ENCODE results near the gene RRP1B. TPM values are rescaled to one million over a fixed set of nuclear protein-coding genes. Genes with fewer than 3 reads are reported as not detected.

Gene RRP1B
- total RNA-seq, 1 donor: 17.4 TPM

DNA sequence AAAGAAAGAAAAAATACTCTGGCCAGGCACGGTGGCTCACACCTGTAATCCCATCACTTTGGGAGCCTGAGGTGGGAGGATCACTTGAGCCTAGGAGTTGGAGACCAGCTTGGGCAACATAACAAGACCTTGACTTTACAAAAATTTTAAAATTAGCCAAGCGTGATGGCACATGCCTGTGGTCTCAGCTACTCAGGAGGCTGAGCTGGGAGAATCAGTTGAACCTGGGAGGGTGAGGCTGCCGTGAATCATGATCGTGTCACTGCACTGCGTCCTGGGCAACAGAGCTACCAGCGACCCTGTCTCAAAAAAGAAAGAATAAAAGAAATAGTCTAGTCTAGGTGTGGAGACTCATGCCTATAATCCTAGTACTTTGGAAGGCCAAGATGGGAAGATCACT lies 22.3 kb downstream of the RRP1B start:
- H3K4me2 ChIP-seq (ENCODE audit: insufficient read depth, low read length): no peak overlapping the region
- TF ChIP-seq, protein P1, sequence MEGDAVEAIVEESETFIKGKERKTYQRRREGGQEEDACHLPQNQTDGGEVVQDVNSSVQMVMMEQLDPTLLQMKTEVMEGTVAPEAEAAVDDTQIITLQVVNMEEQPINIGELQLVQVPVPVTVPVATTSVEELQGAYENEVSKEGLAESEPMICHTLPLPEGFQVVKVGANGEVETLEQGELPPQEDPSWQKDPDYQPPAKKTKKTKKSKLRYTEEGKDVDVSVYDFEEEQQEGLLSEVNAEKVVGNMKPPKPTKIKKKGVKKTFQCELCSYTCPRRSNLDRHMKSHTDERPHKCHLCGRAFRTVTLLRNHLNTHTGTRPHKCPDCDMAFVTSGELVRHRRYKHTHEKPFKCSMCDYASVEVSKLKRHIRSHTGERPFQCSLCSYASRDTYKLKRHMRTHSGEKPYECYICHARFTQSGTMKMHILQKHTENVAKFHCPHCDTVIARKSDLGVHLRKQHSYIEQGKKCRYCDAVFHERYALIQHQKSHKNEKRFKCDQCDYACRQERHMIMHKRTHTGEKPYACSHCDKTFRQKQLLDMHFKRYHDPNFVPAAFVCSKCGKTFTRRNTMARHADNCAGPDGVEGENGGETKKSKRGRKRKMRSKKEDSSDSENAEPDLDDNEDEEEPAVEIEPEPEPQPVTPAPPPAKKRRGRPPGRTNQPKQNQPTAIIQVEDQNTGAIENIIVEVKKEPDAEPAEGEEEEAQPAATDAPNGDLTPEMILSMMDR (IDR thresholded peaks at IDR 0.05; ENCODE audit: extremely low read depth, low read depth, low read length): no peak
- H3K27ac ChIP-seq (ENCODE audit: low read depth, low read length): no peak overlapping the region
- H3K4me3 ChIP-seq (ENCODE audit: insufficient read depth, low read length): no peak overlapping the region
- no peaks in the 10 kb centered on the region for H4K20me1 ChIP-seq (ENCODE audit: insufficient read depth, low read length)
- H3K79me2 ChIP-seq (ENCODE audit: insufficient read depth, low read length): peaks cover 3% of the 10 kb centered on the region
- no peak for DNase-seq (ENCODE audit: insufficient read length, low spot score, missing footprints)
- no peaks in the 10 kb centered on the region for H3K4me1 ChIP-seq (ENCODE audit: insufficient read depth, low read length)
- peaks cover 52% of the 10 kb centered on the region for H3K36me3 ChIP-seq (ENCODE audit: insufficient read depth, low read length)
- no peaks in the 10 kb centered on the region for H3K9me3 ChIP-seq (ENCODE audit: low read depth, low read length)
- H3K27me3 ChIP-seq (ENCODE audit: insufficient read depth, low read length): no peaks in the 10 kb centered on the region
- no peak overlapping the region for H2AFZ ChIP-seq (ENCODE audit: low read length)

DNA sequence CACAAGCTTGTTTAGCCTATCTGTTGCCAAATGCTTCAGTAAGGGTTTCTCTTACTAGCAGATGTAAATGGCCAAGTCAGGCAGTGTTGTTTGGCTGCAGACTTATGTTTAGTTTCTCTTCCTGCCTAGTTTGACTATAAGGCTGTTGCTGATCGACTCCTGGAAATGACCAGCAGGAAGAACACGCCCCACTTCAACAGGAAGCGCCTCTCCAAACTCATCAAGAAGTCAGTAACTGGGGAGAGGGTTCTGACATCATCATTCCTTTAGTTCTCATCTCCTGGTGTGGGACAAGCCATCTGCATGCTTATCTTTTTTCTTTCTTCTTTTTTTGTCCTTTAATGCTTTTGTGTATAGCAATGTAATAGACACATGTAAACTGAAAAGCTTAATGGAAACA lies 25.1 kb downstream of the RRP1B start:
- H3K27ac ChIP-seq (ENCODE audit: low read depth, low read length): no peak overlapping the region
- no peak overlapping the region for H2AFZ ChIP-seq (ENCODE audit: low read length)
- H3K4me1 ChIP-seq (ENCODE audit: insufficient read depth, low read length): no peaks in the 10 kb centered on the region
- H3K79me2 ChIP-seq (ENCODE audit: insufficient read depth, low read length): no peaks in the 10 kb centered on the region
- H3K36me3 ChIP-seq (ENCODE audit: insufficient read depth, low read length): peaks cover 60% of the 10 kb centered on the region
- no peaks in the 10 kb centered on the region for H4K20me1 ChIP-seq (ENCODE audit: insufficient read depth, low read length)
- DNase-seq (ENCODE audit: insufficient read length, low spot score, missing footprints): peak; percentile 58
- no peaks in the 10 kb centered on the region for H3K9me3 ChIP-seq (ENCODE audit: low read depth, low read length)
- no peaks in the 10 kb centered on the region for H3K27me3 ChIP-seq (ENCODE audit: insufficient read depth, low read length)
- no peak overlapping the region for H3K4me3 ChIP-seq (ENCODE audit: insufficient read depth, low read length)
- no peak overlapping the region for H3K4me2 ChIP-seq (ENCODE audit: insufficient read depth, low read length)
- TF ChIP-seq, protein P1 (IDR thresholded peaks at IDR 0.05; ENCODE audit: extremely low read depth, low read depth, low read length): no peak

DNA sequence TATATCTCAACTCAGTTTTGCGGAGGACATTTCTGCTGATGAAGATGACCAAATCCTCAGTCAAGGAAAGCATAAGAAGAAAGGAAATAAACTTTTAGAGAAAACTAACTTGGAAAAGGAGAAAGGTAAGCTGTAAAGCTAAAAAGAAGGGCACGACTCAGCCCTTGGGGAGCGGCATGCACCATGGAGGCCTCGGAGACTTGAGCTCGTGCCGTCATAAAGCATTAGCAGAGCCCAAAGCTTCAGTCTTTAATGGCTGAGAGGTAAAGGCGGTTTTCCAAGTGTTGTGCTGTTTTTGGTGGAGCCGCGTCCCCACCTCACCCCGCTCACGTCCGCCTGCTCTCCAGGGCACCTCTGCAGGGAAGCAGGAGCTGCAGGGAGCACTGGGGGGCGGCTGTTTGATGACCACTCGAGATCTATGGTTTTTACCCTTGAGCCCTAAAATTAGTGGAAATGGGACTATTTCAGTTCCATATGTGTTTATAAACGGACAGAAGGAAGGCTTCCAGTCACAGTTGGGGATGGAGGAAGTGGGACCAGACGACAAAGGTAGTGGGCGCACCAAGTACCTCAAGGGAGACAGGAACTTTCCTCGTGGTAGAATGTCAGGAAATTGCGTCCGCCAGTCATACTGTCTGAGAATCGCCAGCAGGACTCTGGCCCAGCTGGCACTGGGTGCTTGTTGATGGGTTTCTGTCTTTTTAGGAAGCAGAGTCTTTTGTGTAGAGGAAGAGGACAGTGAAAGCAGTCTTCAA lies 27.6 kb downstream of the RRP1B start:
- no peak overlapping the region for H2AFZ ChIP-seq (ENCODE audit: low read length)
- no peak overlapping the region for H3K4me3 ChIP-seq (ENCODE audit: insufficient read depth, low read length)
- H3K36me3 ChIP-seq (ENCODE audit: insufficient read depth, low read length): peaks cover 72% of the 10 kb centered on the region
- no peaks in the 10 kb centered on the region for H3K79me2 ChIP-seq (ENCODE audit: insufficient read depth, low read length)
- H3K4me2 ChIP-seq (ENCODE audit: insufficient read depth, low read length): no peak overlapping the region
- no peaks in the 10 kb centered on the region for H3K27me3 ChIP-seq (ENCODE audit: insufficient read depth, low read length)
- DNase-seq (ENCODE audit: insufficient read length, low spot score, missing footprints): peak; percentile 69
- no peaks in the 10 kb centered on the region for H3K9me3 ChIP-seq (ENCODE audit: low read depth, low read length)
- TF ChIP-seq, protein P1 (IDR thresholded peaks at IDR 0.05; ENCODE audit: extremely low read depth, low read depth, low read length): no peak
- no peaks in the 10 kb centered on the region for H4K20me1 ChIP-seq (ENCODE audit: insufficient read depth, low read length)
- no peaks in the 10 kb centered on the region for H3K4me1 ChIP-seq (ENCODE audit: insufficient read depth, low read length)
- no peak overlapping the region for H3K27ac ChIP-seq (ENCODE audit: low read depth, low read length)

DNA sequence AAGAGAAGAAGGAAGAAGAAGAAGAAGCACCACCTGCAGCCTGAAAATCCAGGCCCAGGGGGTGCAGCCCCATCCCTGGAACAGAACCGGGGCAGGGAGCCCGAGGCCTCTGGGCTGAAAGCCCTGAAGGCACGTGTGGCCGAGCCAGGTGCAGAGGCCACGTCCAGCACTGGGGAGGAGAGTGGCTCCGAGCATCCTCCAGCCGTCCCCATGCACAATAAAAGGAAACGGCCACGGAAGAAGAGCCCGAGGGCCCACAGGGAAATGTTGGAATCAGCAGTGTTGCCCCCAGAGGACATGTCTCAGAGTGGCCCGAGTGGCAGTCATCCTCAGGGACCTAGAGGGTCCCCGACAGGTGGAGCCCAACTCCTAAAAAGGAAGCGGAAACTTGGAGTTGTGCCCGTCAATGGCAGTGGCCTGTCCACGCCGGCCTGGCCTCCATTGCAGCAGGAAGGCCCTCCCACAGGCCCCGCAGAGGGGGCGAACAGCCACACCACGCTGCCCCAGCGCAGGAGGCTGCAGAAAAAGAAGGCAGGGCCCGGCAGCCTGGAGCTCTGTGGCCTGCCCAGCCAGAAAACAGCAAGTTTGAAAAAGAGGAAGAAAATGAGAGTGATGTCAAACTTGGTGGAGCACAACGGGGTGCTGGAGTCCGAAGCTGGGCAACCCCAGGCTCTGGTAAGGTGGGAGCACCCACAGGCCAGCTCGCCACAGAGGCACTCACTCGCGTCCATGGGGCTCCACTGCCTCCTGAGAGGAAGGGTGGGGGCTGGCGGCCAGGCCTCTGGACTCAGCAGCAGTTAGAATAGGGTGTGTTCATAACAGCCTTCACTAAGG lies 28.4 kb downstream of the RRP1B start:
- TF ChIP-seq, protein P1 (IDR thresholded peaks at IDR 0.05; ENCODE audit: extremely low read depth, low read depth, low read length): no peak
- Histone ChIP-seq H3K9me3 (ENCODE audit: low read depth, low read length) (no peaks in the 10 kb centered on the region), H4K20me1 (ENCODE audit: insufficient read depth, low read length) (no peaks in the 10 kb centered on the region), H3K4me2 (ENCODE audit: insufficient read depth, low read length) (no peak overlapping the region), H2AFZ (ENCODE audit: low read length) (no peak overlapping the region), H3K27me3 (ENCODE audit: insufficient read depth, low read length) (no peaks in the 10 kb centered on the region), H3K79me2 (ENCODE audit: insufficient read depth, low read length) (no peaks in the 10 kb centered on the region), H3K4me1 (ENCODE audit: insufficient read depth, low read length) (no peaks in the 10 kb centered on the region), H3K36me3 (ENCODE audit: insufficient read depth, low read length) (peaks cover 69% of the 10 kb centered on the region), H3K4me3 (ENCODE audit: insufficient read depth, low read length) (no peak overlapping the region), H3K27ac (ENCODE audit: low read depth, low read length) (no peak overlapping the region)
- peak; percentile 29 for DNase-seq (ENCODE audit: insufficient read length, low spot score, missing footprints)
